Common myeloid progenitor, CD34-positive (primary cell): ENCODE results near the gene HK2.

Source experiments
- CTCF ChIA-PET: fragments of 350-600 bp; sonication (Branson Sonifier 250); formaldehyde crosslinking; loops from one replicate; lab custom pipeline; 2021; ENCODE audit warnings: antibody characterized with exemption; lab: Charles Lee
- POLR2A ChIA-PET: fragments of 350-600 bp; sonication (Branson Sonifier 250); formaldehyde crosslinking; loops from one replicate; lab custom pipeline; 2021; ENCODE audit warnings: antibody characterized with exemption; lab: Charles Lee
- DNase-seq, 3 donors: peaks; one replicate each; pipeline versions ENCODE4 v3.0.0 to v3.0.0-alpha.2; 2013
- H3K27ac ChIP-seq, 2 experiments: 1 replicate in 1 of 2; 2 replicates in 1 of 2; pipeline ENCODE4 v1.7.0; 2013; ENCODE audit warnings: inconsistent platforms in 2 of 2, low read length in 2 of 2, mild to moderate bottlenecking in 2 of 2, low read depth in 1 of 2, moderate library complexity in 1 of 2; ENCODE audit not compliant: severe bottlenecking in 2 of 2, insufficient read depth in 1 of 2, poor library complexity in 1 of 2
- H3K27me3 ChIP-seq, 5 experiments: replicated peaks in 2 of 5; 1 replicate in 3 of 5; 2 replicates in 2 of 5; pipeline versions ENCODE4 v1.6.1 to v1.7.0; 2013; ENCODE audit warnings: low read length in 4 of 5, mild to moderate bottlenecking in 2 of 5, moderate library complexity in 2 of 5, inconsistent platforms in 1 of 5; ENCODE audit not compliant: insufficient read depth in 5 of 5, control insufficient read depth in 4 of 5
- H3K36me3 ChIP-seq, 4 experiments: 1 replicate in 2 of 4; 2 replicates in 2 of 4; pipeline versions ENCODE4 v1.6.1 to v1.7.0; 2013; ENCODE audit warnings: low read length in 3 of 4, control low read depth in 1 of 4, mild to moderate bottlenecking in 1 of 4; ENCODE audit not compliant: control insufficient read depth in 4 of 4, insufficient read depth in 4 of 4
- H3K4me1 ChIP-seq, 4 experiments: 1 replicate in 3 of 4; 2 replicates in 1 of 4; pipeline versions ENCODE4 v1.6.1 to v1.7.1; 2013; ENCODE audit warnings: low read length in 3 of 4, mild to moderate bottlenecking in 3 of 4, control low read depth in 1 of 4, inconsistent platforms in 1 of 4, moderate library complexity in 1 of 4; ENCODE audit not compliant: control insufficient read depth in 4 of 4, insufficient read depth in 4 of 4; ENCODE audit errors: control extremely low read depth in 1 of 4
- H3K4me3 ChIP-seq, 7 experiments: 1 replicate in 4 of 7; 2 replicates in 3 of 7; pipeline versions ENCODE4 v1.5.1 to v1.7.0; 2013; ENCODE audit warnings: mild to moderate bottlenecking in 7 of 7, low read length in 6 of 7, moderate library complexity in 6 of 7, inconsistent platforms in 2 of 7, low read depth in 2 of 7, control low read depth in 1 of 7; ENCODE audit not compliant: insufficient read depth in 4 of 7, control insufficient read depth in 1 of 7; ENCODE audit errors: extremely low read depth in 1 of 7
- H3K9me3 ChIP-seq, 5 experiments: 1 replicate in 4 of 5; 2 replicates in 1 of 5; pipeline versions ENCODE4 v1.6.1 to v1.7.1; 2013; ENCODE audit warnings: low read length in 4 of 5, mild to moderate bottlenecking in 2 of 5, inconsistent platforms in 1 of 5, low read depth in 1 of 5, moderate library complexity in 1 of 5; ENCODE audit not compliant: control insufficient read depth in 4 of 5, insufficient read depth in 2 of 5; ENCODE audit errors: control extremely low read depth in 1 of 5
- WGBS: methylation state at CpG from one replicate; pipeline ENCODE4 v1.1.5; 2013; ENCODE audit not compliant: insufficient coverage; 5-methylcytosine and 5-hydroxymethylcytosine counted together

Gene HK2

DNA sequence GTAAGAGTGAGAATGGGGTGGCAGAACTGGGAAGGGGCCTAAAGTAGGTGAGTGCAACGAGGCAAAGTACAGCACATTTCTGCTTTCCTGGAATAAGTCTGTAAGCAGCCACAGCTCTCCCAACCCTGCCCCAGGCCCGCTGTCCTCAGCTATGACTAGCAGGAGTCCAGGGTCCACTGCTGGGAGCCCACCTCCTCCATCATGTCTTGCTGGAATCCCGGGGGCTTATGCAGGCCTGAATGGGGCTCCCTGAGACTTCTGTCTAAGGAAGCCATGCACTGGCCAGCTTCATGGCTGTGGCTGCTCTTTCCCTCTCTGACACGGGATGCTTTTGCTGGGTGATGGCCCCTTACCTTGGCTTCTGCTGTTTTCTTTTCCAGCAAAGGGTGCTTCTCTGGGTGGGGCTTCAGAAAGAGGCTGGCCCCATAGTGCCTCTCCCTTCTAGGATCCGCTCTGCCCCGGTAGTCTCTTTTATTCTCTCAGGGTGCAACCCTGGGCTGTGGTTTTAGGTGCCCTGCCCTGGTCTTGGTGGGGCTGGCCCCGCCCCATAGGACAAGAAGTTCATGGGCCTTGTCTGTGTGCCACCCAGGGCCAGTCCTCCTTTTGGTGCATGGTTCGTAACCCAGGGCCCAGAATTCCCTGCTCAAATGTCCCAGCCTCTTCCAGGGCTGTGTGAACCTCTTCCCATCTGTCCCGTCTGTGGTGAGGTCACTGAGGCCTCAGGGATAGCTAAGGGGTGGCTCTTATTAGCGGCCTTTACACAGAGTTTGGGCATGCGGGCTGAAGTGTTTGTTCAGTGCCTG, 90.7 kb downstream of the HK2 start:
- POLR2A ChIA-PET = no interaction called here
- H3K4me3 ChIP-seq = no peak overlapping the region
- H3K36me3 ChIP-seq = peaks cover 0 to 3% (median 0%) of the 10 kb centered on the region in 4 experiments
- no peaks in the 10 kb centered on the region for H3K9me3 ChIP-seq
- peaks cover 0 to 13% (median 0%) of the 10 kb centered on the region in 5 experiments for H3K27me3 ChIP-seq
- 98% methylated on average over 9 of the region's 11 CpGs for WGBS
- peaks cover 0 to 17% (median 14%) of the 10 kb centered on the region in 4 experiments for H3K4me1 ChIP-seq
- CTCF ChIA-PET = interaction anchor here (1.2 to 1.3 kb wide), 2 partner anchors 9 to 10 kb away, joined by 3 to 4 read pairs; no protein-coding TSS in a partner anchor
- DNase-seq = no peak
- no peak overlapping the region for H3K27ac ChIP-seq

GRCh38 chr2:74925361-74925786, 91.4 kb downstream of the HK2 start:
- peaks cover 0 to 11% (median 0%) of the 10 kb centered on the region in 5 experiments for H3K27me3 ChIP-seq
- no peak for DNase-seq
- H3K9me3 ChIP-seq = peaks cover 0 to 3% (median 0%) of the 10 kb centered on the region in 5 experiments
- ChIA-PET CTCF (interaction anchor here (1.3 kb wide), 1 partner anchor 10 kb away, joined by 3 read pairs; no protein-coding TSS in a partner anchor), POLR2A (no interaction called here)
- no peak overlapping the region for H3K4me3 ChIP-seq
- WGBS = 93% methylated on average over 2 of the region's 2 CpGs
- peaks cover 0 to 13% (median 10%) of the 10 kb centered on the region in 4 experiments for H3K4me1 ChIP-seq
- H3K27ac ChIP-seq = no peak overlapping the region
- H3K36me3 ChIP-seq = peaks cover 0 to 8% (median 0%) of the 10 kb centered on the region in 4 experiments

GRCh38 chr2:74927621-74928020, 93.7 kb downstream of the HK2 start:
- ChIA-PET CTCF (interaction anchor here (1.0 kb wide), 1 partner anchor 11 kb away, joined by 3 read pairs; no protein-coding TSS in a partner anchor), POLR2A (no interaction called here)
- WGBS = 74% methylated on average over 4 of the region's 5 CpGs
- Histone ChIP-seq H3K27me3 (no peaks in the 10 kb centered on the region), H3K4me1 (peaks cover 0 to 10% (median 7%) of the 10 kb centered on the region in 4 experiments), H3K27ac (no peak overlapping the region), H3K9me3 (peaks cover 0 to 7% (median 0%) of the 10 kb centered on the region in 5 experiments), H3K4me3 (no peak overlapping the region), H3K36me3 (peaks cover 0 to 13% (median 0%) of the 10 kb centered on the region in 4 experiments)
- DNase-seq = no peak

DNA sequence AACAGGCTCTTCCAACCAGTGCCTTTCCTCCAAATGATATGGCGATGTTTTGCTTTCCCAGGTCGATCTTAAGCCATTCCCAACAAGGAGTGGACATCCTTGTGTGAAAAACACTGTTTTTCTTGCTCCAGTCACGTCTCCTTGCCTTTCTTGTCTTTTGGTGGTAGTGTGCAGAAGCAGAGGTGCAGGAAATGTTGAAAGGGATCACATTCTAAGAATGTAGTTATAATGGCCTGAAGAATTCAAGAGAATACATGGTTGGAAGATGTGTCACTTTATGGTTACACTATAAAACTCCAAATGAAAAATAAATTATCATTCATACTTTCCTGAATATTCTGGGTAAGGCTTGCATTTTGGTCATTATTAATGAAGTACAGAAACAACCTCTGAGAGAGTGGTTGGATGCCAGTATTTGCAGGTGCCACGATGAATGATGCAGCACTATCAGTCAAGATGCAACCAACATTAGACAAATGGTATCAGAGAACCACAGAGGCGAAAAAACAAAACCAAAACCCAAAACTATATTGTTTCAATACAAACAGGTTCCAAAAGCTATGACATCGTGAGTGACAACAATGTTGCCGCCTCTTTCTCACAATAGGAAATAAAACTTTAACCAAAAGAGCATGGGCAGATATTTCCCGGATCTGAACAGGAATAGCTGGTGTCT, 97.0 kb downstream of the HK2 start:
- Histone ChIP-seq H3K4me1 (no peaks in the 10 kb centered on the region), H3K9me3 (peaks cover 0 to 7% (median 0%) of the 10 kb centered on the region in 5 experiments), H3K36me3 (peaks cover 0 to 16% (median 0%) of the 10 kb centered on the region in 4 experiments), H3K27me3 (no peaks in the 10 kb centered on the region), H3K4me3 (no peak overlapping the region), H3K27ac (no peak overlapping the region)
- no peak for DNase-seq
- CTCF ChIA-PET = no interaction called here
- 96% methylated on average over 6 of the region's 8 CpGs for WGBS
- POLR2A ChIA-PET = no interaction called here

GRCh38 chr2:74931940-74932339, 98.0 kb downstream of the HK2 start:
- Histone ChIP-seq H3K4me3 (no peak overlapping the region), H3K27me3 (no peaks in the 10 kb centered on the region), H3K9me3 (peaks cover 0 to 7% (median 0%) of the 10 kb centered on the region in 5 experiments), H3K4me1 (no peaks in the 10 kb centered on the region), H3K36me3 (peaks cover 0 to 16% (median 0%) of the 10 kb centered on the region in 4 experiments), H3K27ac (no peak overlapping the region)
- ChIA-PET CTCF (no interaction called here), POLR2A (interaction anchor here (0.7 kb wide), 1 partner anchor 1828 kb away, joined by 3 read pairs; no protein-coding TSS in a partner anchor)
- DNase-seq = no peak
- WGBS = 50% methylated on average over 2 of the region's 2 CpGs

- CTCF ChIA-PET = interaction anchor here (1.2 kb wide), 1 partner anchor 17 kb away, joined by 4 read pairs; no protein-coding TSS in a partner anchor
- 97% methylated on average over 4 of the region's 4 CpGs for WGBS
- Histone ChIP-seq H3K27me3 (no peaks in the 10 kb centered on the region), H3K4me3 (no peak overlapping the region), H3K9me3 (peaks cover 0 to 2% (median 0%) of the 10 kb centered on the region in 5 experiments), H3K36me3 (peaks cover 0 to 3% (median 0%) of the 10 kb centered on the region in 4 experiments), H3K27ac (no peak overlapping the region), H3K4me1 (no peaks in the 10 kb centered on the region)
- POLR2A ChIA-PET = no interaction called here
- DNase-seq = no peak
Observed at GRCh38 chr2:74935975-74936391, 102.1 kb downstream of the HK2 start.
